Osteocyte (in vitro differentiated cells): ENCODE results near the gene MEOX1. TPM values are rescaled to one million over a fixed set of nuclear protein-coding genes. Genes with fewer than 3 reads are reported as not detected.

Source experiments
- DNase-seq: peaks from one replicate; pipeline ENCODE4 v3.0.0; 2021; ENCODE audit warnings: mixed read lengths; ENCODE audit not compliant: unreplicated experiment; ENCODE audit errors: extremely low spot score
- H3K27ac Mint-ChIP-seq: one replicate; pipeline ENCODE4 v1.8.0; 2021; ENCODE audit warnings: mild to moderate bottlenecking, mixed read lengths; ENCODE audit not compliant: unreplicated experiment
- H3K27me3 Mint-ChIP-seq: one replicate; pipeline ENCODE4 v1.8.0; 2021; ENCODE audit warnings: mixed read lengths; ENCODE audit not compliant: unreplicated experiment
- H3K36me3 Mint-ChIP-seq: one replicate; pipeline ENCODE4 v1.8.0; 2021; ENCODE audit warnings: mixed read lengths; ENCODE audit not compliant: unreplicated experiment
- H3K4me1 Mint-ChIP-seq: one replicate; pipeline ENCODE4 v1.8.0; 2021; ENCODE audit warnings: mixed read lengths; ENCODE audit not compliant: unreplicated experiment
- H3K4me3 Mint-ChIP-seq: one replicate; pipeline ENCODE4 v1.8.0; 2021; ENCODE audit warnings: mild to moderate bottlenecking, moderate library complexity, mixed read lengths; ENCODE audit not compliant: unreplicated experiment
- H3K9me3 Mint-ChIP-seq: one replicate; pipeline ENCODE4 v1.8.0; 2021; ENCODE audit warnings: mixed read lengths; ENCODE audit not compliant: unreplicated experiment
- CTCF ChIP-seq: fragments of 200-600 bp; sonication (generic); IDR thresholded peaks from 2 replicates; pipeline ENCODE4 v1.5.0; 2021; ENCODE audit warnings: antibody characterized with exemption, mild to moderate bottlenecking, moderate library complexity
- total RNA-seq: library from RNA; stranded (reverse); gene quantifications from 2 replicates; pipeline ENCODE4 v1.2.1, GENCODE V29; 2021

Gene MEOX1
- total RNA-seq, 1 donor from 2014 or later = not detected

- Mint-ChIP-seq H3K9me3 (no peaks in the 10 kb centered on the region), H3K4me3 (no peak overlapping the region), H3K27ac (no peak overlapping the region), H3K4me1 (peaks cover 13% of the 10 kb centered on the region), H3K27me3 (peaks cover 4% of the 10 kb centered on the region), H3K36me3 (no peaks in the 10 kb centered on the region)
- DNase-seq = no peak
- TF ChIP-seq CTCF = no peak
Observed at GRCh38 chr17:43680461-43680860, 18.7 kb upstream of the MEOX1 start.

- Mint-ChIP-seq H3K36me3 (no peaks in the 10 kb centered on the region), H3K4me3 (no peak overlapping the region), H3K4me1 (peaks cover 15% of the 10 kb centered on the region), H3K27me3 (peaks cover 4% of the 10 kb centered on the region), H3K9me3 (no peaks in the 10 kb centered on the region), H3K27ac (no peak overlapping the region)
- DNase-seq = no peak
- no peak for TF ChIP-seq CTCF
Observed at GRCh38 chr17:43679911-43680310, 18.2 kb upstream of the MEOX1 start.

- no peak overlapping the region for H3K4me3 Mint-ChIP-seq
- TF ChIP-seq CTCF = no peak
- no peaks in the 10 kb centered on the region for H3K9me3 Mint-ChIP-seq
- H3K27me3 Mint-ChIP-seq = peaks cover 4% of the 10 kb centered on the region
- H3K36me3 Mint-ChIP-seq = no peaks in the 10 kb centered on the region
- no peak overlapping the region for H3K27ac Mint-ChIP-seq
- peaks cover 15% of the 10 kb centered on the region for H3K4me1 Mint-ChIP-seq
- no peak for DNase-seq
Observed at GRCh38 chr17:43679401-43679800, 17.7 kb upstream of the MEOX1 start.

- Mint-ChIP-seq H3K27me3 (peaks cover 3% of the 10 kb centered on the region), H3K27ac (no peak overlapping the region), H3K36me3 (no peaks in the 10 kb centered on the region), H3K9me3 (no peaks in the 10 kb centered on the region), H3K4me3 (no peak overlapping the region), H3K4me1 (peaks cover 18% of the 10 kb centered on the region)
- no peak for DNase-seq
- TF ChIP-seq CTCF = no peak
Observed at GRCh38 chr17:43676471-43676870, 14.7 kb upstream of the MEOX1 start.

GRCh38 chr17:43674394-43674793, 12.7 kb upstream of the MEOX1 start:
- DNase-seq = no peak
- H3K27ac Mint-ChIP-seq = no peak overlapping the region
- TF ChIP-seq CTCF = no peak
- peaks cover 5% of the 10 kb centered on the region for H3K27me3 Mint-ChIP-seq
- H3K4me1 Mint-ChIP-seq = peaks cover 24% of the 10 kb centered on the region
- no peaks in the 10 kb centered on the region for H3K9me3 Mint-ChIP-seq
- no peak overlapping the region for H3K4me3 Mint-ChIP-seq
- H3K36me3 Mint-ChIP-seq = no peaks in the 10 kb centered on the region
